HEK293 (cell line): Measurements from ENCODE around the gene KIF26B.

Source experiments
- CTCF ChIA-PET: fragments of 350-600 bp; formaldehyde crosslinking; extraction: SDS; loops from one replicate; lab custom pipeline; 2021; ENCODE audit warnings: antibody characterized with exemption; lab: Yijun Ruan, JAX
- POLR2A ChIA-PET: fragments of 300-600 bp; formaldehyde crosslinking; extraction: SDS; loops from one replicate; lab custom pipeline; 2020; ENCODE audit warnings: antibody characterized with exemption, inconsistent platforms; lab: Yijun Ruan, JAX
- H3K27ac ChIP-seq: fragments of 200-500 bp; sonication (Bioruptor generic); 2 replicates; pipeline ENCODE4 v1.5.1; 2014; ENCODE audit warnings: low read depth, low read length, control low read depth, inconsistent platforms; ENCODE audit errors: extremely low read depth
- H3K36me3 ChIP-seq, 2 experiments: fragments of 200-500 bp in 1 of 2; sonication (Bioruptor generic) in 1 of 2; 1 replicate in 1 of 2; 2 replicates in 1 of 2; pipeline ENCODE4 v1.5.1; 2014 to 2017; ENCODE audit warnings: inconsistent platforms in 2 of 2, low read length in 2 of 2; ENCODE audit not compliant: control insufficient read depth in 2 of 2, insufficient read depth in 1 of 2
- H3K4me1 ChIP-seq: fragments of 200-500 bp; sonication (Bioruptor generic); 2 replicates; pipeline ENCODE4 v1.5.1; 2014; ENCODE audit warnings: mild to moderate bottlenecking, low read length, inconsistent platforms; ENCODE audit not compliant: control insufficient read depth, insufficient read depth
- H3K4me3 ChIP-seq: 2 replicates; pipeline ENCODE4 v1.5.1; 2011; ENCODE audit warnings: low read depth, mild to moderate bottlenecking, control low read depth, low read length, moderate library complexity
- H3K9me3 ChIP-seq: fragments of 200-500 bp; sonication (Bioruptor generic); 2 replicates; pipeline ENCODE4 v1.5.1; 2014; ENCODE audit warnings: low read depth, low read length, inconsistent platforms; ENCODE audit not compliant: control insufficient read depth, insufficient read depth
- CTCF ChIP-seq: fragments of 450-650 bp; formaldehyde crosslinking; IDR thresholded peaks from 2 replicates; pipeline ENCODE4 v1.5.1; 2016; ENCODE audit warnings: missing biosample characterization, missing genetic modification characterization
- GLIS2 ChIP-seq: fragments of 450-650 bp; formaldehyde crosslinking; IDR thresholded peaks from 2 replicates; pipeline ENCODE4 v1.5.1; 2016; ENCODE audit warnings: missing biosample characterization, missing genetic modification characterization
- HOXD13 ChIP-seq: sonication (generic); formaldehyde crosslinking; IDR thresholded peaks from 2 replicates; pipeline ENCODE4 v1.8.0; 2022; ENCODE audit warnings: missing genetic modification reagents, borderline replicate concordance
- KLF1 ChIP-seq: fragments of 450-650 bp; formaldehyde crosslinking; IDR thresholded peaks from 2 replicates; pipeline ENCODE4 v1.5.1; 2016; ENCODE audit warnings: missing biosample characterization, missing genetic modification characterization
- KLF10 ChIP-seq: fragments of 450-650 bp; IDR thresholded peaks from 2 replicates; pipeline ENCODE4 v1.5.1; 2018; ENCODE audit warnings: missing biosample characterization, mild to moderate bottlenecking, missing genetic modification characterization
- KLF16 ChIP-seq: fragments of 450-650 bp; formaldehyde crosslinking; IDR thresholded peaks from 2 replicates; pipeline ENCODE4 v1.5.1; 2017; ENCODE audit warnings: missing biosample characterization, missing genetic modification characterization
- KLF8 ChIP-seq: fragments of 450-650 bp; formaldehyde crosslinking; IDR thresholded peaks from 2 replicates; pipeline ENCODE4 v1.5.1; 2016; ENCODE audit warnings: missing biosample characterization, missing genetic modification characterization
- PRDM10 ChIP-seq: fragments of 450-650 bp; formaldehyde crosslinking; IDR thresholded peaks from 2 replicates; pipeline ENCODE4 v1.5.1; 2016; ENCODE audit warnings: missing biosample characterization, missing genetic modification characterization
- PRDM6 ChIP-seq: fragments of 450-650 bp; formaldehyde crosslinking; IDR thresholded peaks from 2 replicates; pipeline ENCODE4 v1.5.1; 2017; ENCODE audit warnings: missing biosample characterization, missing genetic modification characterization
- REST ChIP-seq: fragments of 450-650 bp; formaldehyde crosslinking; IDR thresholded peaks from 2 replicates; pipeline ENCODE4 v1.5.1; 2016; ENCODE audit warnings: missing biosample characterization, missing genetic modification characterization
- SALL2 ChIP-seq: fragments of 450-650 bp; formaldehyde crosslinking; IDR thresholded peaks from 2 replicates; pipeline ENCODE4 v1.5.0; 2017; ENCODE audit warnings: missing biosample characterization, mild to moderate bottlenecking, missing genetic modification characterization, borderline replicate concordance
- TRIM28 ChIP-seq: IDR thresholded peaks from 2 replicates; pipeline ENCODE4 v1.6.1; 2011; ENCODE audit warnings: low read length, control low read depth, borderline replicate concordance
- ZBTB21 ChIP-seq: fragments of 450-650 bp; formaldehyde crosslinking; IDR thresholded peaks from 2 replicates; pipeline ENCODE4 v1.5.1; 2017; ENCODE audit warnings: missing biosample characterization, missing genetic modification characterization
- ZNF138 ChIP-seq: fragments of 450-650 bp; formaldehyde crosslinking; IDR thresholded peaks from 2 replicates; pipeline ENCODE4 v1.5.1; 2016; ENCODE audit warnings: missing biosample characterization, missing genetic modification characterization, borderline replicate concordance
- ZNF274 ChIP-seq, 2 experiments: fragments of 200-500 bp in 1 of 2; fragments of 450-650 bp in 1 of 2; sonication (Bioruptor generic) in 1 of 2; formaldehyde crosslinking in 1 of 2; IDR thresholded peaks; 2 replicates each; pipeline versions ENCODE4 v1.5.1 to v1.6.1; 2014 to 2016; ENCODE audit warnings: borderline replicate concordance in 1 of 2, inconsistent platforms in 1 of 2, low read length in 1 of 2, missing biosample characterization in 1 of 2, missing genetic modification characterization in 1 of 2
- ZNF335 ChIP-seq: fragments of 450-650 bp; formaldehyde crosslinking; conservative IDR thresholded peaks from 2 replicates; pipeline ENCODE4 v1.5.1; 2016; ENCODE audit warnings: missing biosample characterization, missing genetic modification characterization
- ZNF354C ChIP-seq: fragments of 450-650 bp; formaldehyde crosslinking; IDR thresholded peaks from 2 replicates; pipeline ENCODE4 v1.5.1; 2016; ENCODE audit warnings: missing biosample characterization, missing genetic modification characterization, low read depth, borderline replicate concordance
- ZNF394 ChIP-seq: fragments of 450-650 bp; formaldehyde crosslinking; IDR thresholded peaks from 2 replicates; pipeline ENCODE4 v1.5.1; 2016; ENCODE audit warnings: missing biosample characterization, missing genetic modification characterization, mild to moderate bottlenecking, moderate library complexity, borderline replicate concordance
- ZNF426 ChIP-seq: fragments of 450-650 bp; formaldehyde crosslinking; IDR thresholded peaks from 2 replicates; pipeline ENCODE4 v1.5.1; 2017; ENCODE audit warnings: missing biosample characterization, missing genetic modification characterization, mild to moderate bottlenecking, inconsistent platforms, moderate library complexity
- ZNF571 ChIP-seq: fragments of 450-650 bp; formaldehyde crosslinking; IDR thresholded peaks from 2 replicates; pipeline ENCODE4 v1.5.0; 2017; ENCODE audit warnings: missing biosample characterization, missing genetic modification characterization
- ZNF580 ChIP-seq: fragments of 450-650 bp; formaldehyde crosslinking; IDR thresholded peaks from 2 replicates; pipeline ENCODE4 v1.5.1; 2016; ENCODE audit warnings: missing biosample characterization, missing genetic modification characterization
- ZNF658 ChIP-seq: fragments of 450-650 bp; formaldehyde crosslinking; IDR thresholded peaks from 2 replicates; pipeline ENCODE4; 2016; ENCODE audit warnings: missing biosample characterization, missing genetic modification characterization
- ZNF701 ChIP-seq: fragments of 450-650 bp; formaldehyde crosslinking; IDR thresholded peaks from 2 replicates; pipeline ENCODE4 v1.5.1; 2016; ENCODE audit warnings: missing biosample characterization, missing genetic modification characterization
- ZNF843 ChIP-seq: fragments of 450-650 bp; formaldehyde crosslinking; IDR thresholded peaks from 2 replicates; pipeline ENCODE4 v1.5.1; 2016; ENCODE audit warnings: missing biosample characterization, missing genetic modification characterization
- ZSCAN16 ChIP-seq: fragments of 450-650 bp; formaldehyde crosslinking; IDR thresholded peaks from 2 replicates; pipeline ENCODE4 v1.5.1; 2016; ENCODE audit warnings: missing biosample characterization, missing genetic modification characterization

The KIF26B gene

GRCh38 chr1:245389873-245390272 lies 235.1 kb downstream of the KIF26B start (continued):
- TF ChIP-seq KLF10: no peak
- no peak for TF ChIP-seq ZNF658
- TF ChIP-seq ZNF701 (tag by site-specific recombination): no peak
- TF ChIP-seq ZBTB21: no peak
- no peak for TF ChIP-seq HOXD13
- TF ChIP-seq ZNF274 (IDR thresholded peaks at IDR 0.05; ENCODE audit: low read length): no peak
- no peak for TF ChIP-seq ZNF274 (tag by site-specific recombination; IDR thresholded peaks at IDR 0.05; ENCODE audit: borderline replicate concordance)
- TF ChIP-seq KLF8 (tag by site-specific recombination): no peak
- TF ChIP-seq ZNF354C: no peak
- no peak for TF ChIP-seq ZNF571
- no peak for TF ChIP-seq KLF16 (tag by site-specific recombination)
- peak; percentile 51; the same call in 1 of the 2 replicates for TF ChIP-seq PRDM6 (tag by site-specific recombination)
- TF ChIP-seq SALL2: no peak
- peak; percentile 32; the same call in 1 of the 2 replicates for TF ChIP-seq ZNF843
- TF ChIP-seq PRDM10 (tag by site-specific recombination): no peak
- no peak for TF ChIP-seq KLF1 (tag by site-specific recombination)
- TF ChIP-seq, all 188 proteins: peak for 4

- no peak for TF ChIP-seq ZNF138
- no peak for TF ChIP-seq ZNF335 (tag by site-specific recombination)
- no peak for TF ChIP-seq REST
- TF ChIP-seq ZNF394 (tag by site-specific recombination): no peak
- TF ChIP-seq TRIM28: no peak
- TF ChIP-seq ZNF426 (tag by site-specific recombination): no peak
- no peak for TF ChIP-seq CTCF (tag by site-specific recombination)
- TF ChIP-seq ZNF580 (tag by site-specific recombination): no peak
- TF ChIP-seq GLIS2 (tag by site-specific recombination): no peak
- no peak for TF ChIP-seq ZSCAN16 (tag by site-specific recombination)
- no peaks in the 10 kb centered on the region for H3K36me3 ChIP-seq
- H3K9me3 ChIP-seq: no peaks in the 10 kb centered on the region
- no peak overlapping the region for H3K4me3 ChIP-seq
- ChIA-PET POLR2A (no interaction called here), CTCF (no interaction called here)
- no peak overlapping the region for H3K27ac ChIP-seq
- H3K4me1 ChIP-seq: no peaks in the 10 kb centered on the region
Observed at GRCh38 chr1:245390975-245391374, 236.2 kb downstream of the KIF26B start.
